B cell (primary cell): Measurements from ENCODE around the gene CD99L2. TPM values are rescaled to one million over a fixed set of nuclear protein-coding genes. Genes with fewer than 3 reads are reported as not detected.

Source experiments
- ATAC-seq: fragments of 200-7000 bp; cut with Tn5 transposase; one replicate; pipeline ENCODE4 v1.10.0; 2021; ENCODE audit warnings: low read depth, mild to moderate bottlenecking, moderate number of reproducible peaks, moderate library complexity
- CTCF ChIA-PET: fragments of 350-600 bp; sonication (Branson Sonifier 250); formaldehyde crosslinking; loops from one replicate; lab custom pipeline; 2021; ENCODE audit warnings: antibody characterized with exemption, inconsistent platforms; lab: Charles Lee
- POLR2A ChIA-PET: fragments of 350-600 bp; sonication (Branson Sonifier 250); formaldehyde crosslinking; loops from one replicate; lab custom pipeline; 2021; ENCODE audit warnings: antibody characterized with exemption; lab: Charles Lee
- DNase-seq: peaks from one replicate; pipeline ENCODE4 v3.0.0; 2013
- H2AFZ ChIP-seq: 2 replicates; pipeline ENCODE4 v1.6.1; 2012; ENCODE audit warnings: mild to moderate bottlenecking, low read depth, low read length; ENCODE audit not compliant: insufficient read depth, poor library complexity, severe bottlenecking
- H3K27ac ChIP-seq, 2 donors: 1 replicate in 1 of 2; 2 replicates in 1 of 2; pipeline ENCODE4 v1.5.1; 2012 to 2013; ENCODE audit warnings: low read length in 2 of 2, mild to moderate bottlenecking in 2 of 2, moderate library complexity in 1 of 2
- H3K27me3 ChIP-seq, 4 experiments: fragments of 200-600 bp in 1 of 4; sonication (generic) in 1 of 4; replicated peaks in 1 of 4; 1 replicate in 2 of 4; 2 replicates in 2 of 4; pipeline versions ENCODE4 v1.6.1 to v1.7.0; 2013 to 2016; ENCODE audit warnings: low read length in 3 of 4, mild to moderate bottlenecking in 2 of 4, mixed read lengths in 1 of 4, moderate library complexity in 1 of 4; ENCODE audit not compliant: insufficient read depth in 4 of 4, control insufficient read depth in 3 of 4; ENCODE audit errors: control extremely low read depth in 1 of 4
- H3K36me3 ChIP-seq, 2 experiments: replicated peaks in 1 of 2; 1 replicate in 1 of 2; 2 replicates in 1 of 2; pipeline versions ENCODE4 v1.6.1 to v1.7.1; 2013; ENCODE audit warnings: low read length in 1 of 2; ENCODE audit not compliant: insufficient read depth in 2 of 2, control insufficient read depth in 1 of 2; ENCODE audit errors: control extremely low read depth in 1 of 2, extremely low read depth in 1 of 2
- H3K4me1 ChIP-seq, 2 donors: fragments of 200-600 bp in 1 of 2; sonication (generic) in 1 of 2; 1 replicate in 1 of 2; 2 replicates in 1 of 2; pipeline versions ENCODE4 v1.5.1 to v1.6.1; 2013 to 2017; ENCODE audit warnings: low read length in 2 of 2; ENCODE audit not compliant: control insufficient read depth in 2 of 2, insufficient read depth in 2 of 2
- H3K4me2 ChIP-seq: replicated peaks from 2 replicates; pipeline ENCODE3; 2012; ENCODE audit warnings: mild to moderate bottlenecking, low read depth, low read length; ENCODE audit not compliant: poor library complexity, severe bottlenecking
- H3K4me3 ChIP-seq, 5 experiments: fragments of 200-600 bp in 1 of 5; sonication (generic) in 1 of 5; 1 replicate in 3 of 5; 2 replicates in 2 of 5; pipeline versions ENCODE4 v1.5.1 to v1.7.0; 2011 to 2016; ENCODE audit warnings: low read length in 4 of 5, mild to moderate bottlenecking in 4 of 5, low read depth in 2 of 5, control low read depth in 1 of 5, moderate library complexity in 1 of 5; ENCODE audit not compliant: insufficient read depth in 1 of 5; ENCODE audit errors: control extremely low read depth in 1 of 5, extremely low read depth in 1 of 5
- H3K79me2 ChIP-seq: fragments of 200-600 bp; sonication (generic); one replicate; pipeline ENCODE4 v1.6.0; 2016; ENCODE audit warnings: low read length; ENCODE audit not compliant: control insufficient read depth, insufficient read depth
- H3K9ac ChIP-seq: fragments of 200-600 bp; sonication (generic); 2 replicates; pipeline ENCODE4 v1.6.1; 2017; ENCODE audit warnings: mild to moderate bottlenecking, low read length, moderate library complexity
- H3K9me3 ChIP-seq, 3 donors: one replicate each; pipeline versions ENCODE4 v1.6.1 to v1.7.1; 2013; ENCODE audit warnings: low read length in 2 of 3; ENCODE audit not compliant: control insufficient read depth in 2 of 3, insufficient read depth in 1 of 3; ENCODE audit errors: control extremely low read depth in 1 of 3
- H4K20me1 ChIP-seq: 2 replicates; pipeline ENCODE4 v1.6.0; 2012; ENCODE audit warnings: mild to moderate bottlenecking, low read length; ENCODE audit not compliant: insufficient read depth, control insufficient read depth, poor library complexity, severe bottlenecking
- H3K27ac Mint-ChIP-seq: one replicate; pipeline ENCODE4 v1.8.0; 2021; ENCODE audit warnings: mixed read lengths
- H3K27me3 Mint-ChIP-seq: one replicate; pipeline ENCODE4 v1.8.0; 2021; ENCODE audit warnings: mixed read lengths
- H3K4me1 Mint-ChIP-seq: one replicate; pipeline ENCODE4 v1.8.0; 2021; ENCODE audit warnings: mixed read lengths
- H3K4me3 Mint-ChIP-seq: one replicate; pipeline ENCODE4 v1.8.0; 2021; ENCODE audit warnings: mixed read lengths
- H3K9me3 Mint-ChIP-seq: one replicate; pipeline ENCODE4 v1.8.0; 2022; ENCODE audit warnings: mixed read lengths; ENCODE audit not compliant: insufficient read depth
- CTCF ChIP-seq: fragments of 200-600 bp; IDR thresholded peaks from one replicate; pipeline ENCODE4 v1.8.0; 2022; ENCODE audit warnings: antibody characterized with exemption, mild to moderate bottlenecking
- EZH2 ChIP-seq: IDR thresholded peaks from 2 replicates; pipeline ENCODE4 v1.6.1; 2012; ENCODE audit warnings: borderline replicate concordance, low read depth, mild to moderate bottlenecking, moderate library complexity, low read length; ENCODE audit not compliant: insufficient read depth, poor library complexity, severe bottlenecking
- WGBS: methylation state at CpG from one replicate; pipeline ENCODE4 v1.1.5; 2013; ENCODE audit warnings: missing lambda C conversion rate; ENCODE audit not compliant: insufficient coverage; 5-methylcytosine and 5-hydroxymethylcytosine counted together
- intact Hi-C: fragments of 100-400 bp; cut with micrococcal nuclease; formaldehyde crosslinking; loops from one replicate; pipeline ENCODE4 v1.10.0; 2022
- polyA plus RNA-seq: library from polyadenylated mRNA; depleted of rRNA; stranded (reverse); fragments of >200 nt; gene quantifications from 2 replicates; pipeline ENCODE4 v1.2.3, GENCODE V29; 2012
- total RNA-seq, 2 donors: library from RNA; stranded (reverse); fragments of 120-200 nt in 1 of 2; gene quantifications; 1 replicate in 1 of 2; 2 replicates in 1 of 2; pipeline versions ENCODE4 v1.2.3 to v1.2.4, GENCODE V29; 2013 to 2022

Gene CD99L2
- total and polyA plus RNA-seq, 2 donors (not counting 1 experiment from before 2014, with no cell fraction given): 8.7 to 17.8 TPM

DNA sequence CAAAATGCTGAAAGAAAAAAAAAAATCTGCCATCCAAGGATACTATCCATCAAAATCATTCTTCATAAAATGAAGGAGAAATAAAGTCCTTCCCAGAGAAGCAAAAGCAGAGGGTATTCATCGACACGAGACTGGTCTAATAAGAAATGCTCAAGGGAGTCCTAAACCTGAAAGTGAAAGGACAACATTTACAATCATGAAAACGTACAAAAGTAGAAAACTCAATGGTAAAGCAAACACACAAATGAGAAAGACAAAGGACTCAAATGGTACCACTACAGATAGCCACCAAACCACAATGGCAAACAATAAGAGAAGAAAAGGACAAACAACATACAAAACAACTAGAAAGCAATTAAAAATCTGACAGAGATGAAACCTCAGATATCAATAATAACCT, 41.0 kb downstream of the CD99L2 start:
- H3K4me2 ChIP-seq: no peak overlapping the region
- H3K79me2 ChIP-seq: no peaks in the 10 kb centered on the region
- H3K27me3 Mint-ChIP-seq: no peaks in the 10 kb centered on the region
- DNase-seq: no peak
- H3K36me3 ChIP-seq: no peaks in the 10 kb centered on the region
- CTCF ChIA-PET: no interaction called here
- H2AFZ ChIP-seq: no peak overlapping the region
- H3K4me1 ChIP-seq: no peaks in the 10 kb centered on the region
- intact Hi-C loops: no loop called here
- H4K20me1 ChIP-seq: no peaks in the 10 kb centered on the region
- peaks cover 0 to 12% (median 9%) of the 10 kb centered on the region in 3 donors for H3K9me3 ChIP-seq
- no peak overlapping the region for H3K27ac Mint-ChIP-seq
- POLR2A ChIA-PET: no interaction called here
- WGBS: no CpG with 5 or more reads among the region's 3 CpGs
- no peak overlapping the region for H3K27ac ChIP-seq
- H3K9me3 Mint-ChIP-seq: peaks cover 6% of the 10 kb centered on the region
- no peaks in the 10 kb centered on the region for H3K4me1 Mint-ChIP-seq
- H3K9ac ChIP-seq: no peak overlapping the region
- no peak overlapping the region for H3K4me3 ChIP-seq
- no peak overlapping the region for H3K4me3 Mint-ChIP-seq
- no peaks in the 10 kb centered on the region for H3K27me3 ChIP-seq
- TF ChIP-seq CTCF (no peak), EZH2 (no peak)
- no peak for ATAC-seq

- no peak overlapping the region for H3K9ac ChIP-seq
- no peak for DNase-seq
- H3K4me1 Mint-ChIP-seq: no peaks in the 10 kb centered on the region
- H3K27me3 ChIP-seq: no peaks in the 10 kb centered on the region
- peaks cover 0 to 12% (median 9%) of the 10 kb centered on the region in 3 donors for H3K9me3 ChIP-seq
- ChIA-PET CTCF (no interaction called here), POLR2A (no interaction called here)
- H3K4me2 ChIP-seq: no peak overlapping the region
- H3K4me3 Mint-ChIP-seq: no peak overlapping the region
- ATAC-seq: no peak
- TF ChIP-seq CTCF (no peak), EZH2 (no peak)
- intact Hi-C loops: no loop called here
- no CpG with 5 or more reads among the region's 1 CpG for WGBS
- peaks cover 6% of the 10 kb centered on the region for H3K9me3 Mint-ChIP-seq
- no peaks in the 10 kb centered on the region for H3K4me1 ChIP-seq
- no peak overlapping the region for H3K4me3 ChIP-seq
- no peaks in the 10 kb centered on the region for H4K20me1 ChIP-seq
- no peaks in the 10 kb centered on the region for H3K27me3 Mint-ChIP-seq
- no peaks in the 10 kb centered on the region for H3K79me2 ChIP-seq
- H3K36me3 ChIP-seq: no peaks in the 10 kb centered on the region
- no peak overlapping the region for H2AFZ ChIP-seq
- no peak overlapping the region for H3K27ac ChIP-seq
- H3K27ac Mint-ChIP-seq: no peak overlapping the region
Measured at GRCh38 chrX:150856785-150857184, 41.7 kb downstream of the CD99L2 start.
